Upper lobe of left lung (tissue), 6 donors: Measurements from ENCODE around the gene KLHL29. TPM values are rescaled to one million over a fixed set of nuclear protein-coding genes. Genes with fewer than 3 reads are reported as not detected.

ENCODE experiments used
- ATAC-seq, 2 donors: fragments of 200-7000 bp; cut with Tn5 transposase; one replicate each; pipeline ENCODE4 v1.9.1; 2022; ENCODE audit warnings: mild to moderate bottlenecking in 2 of 2, moderate library complexity in 2 of 2; ENCODE audit not compliant: low FRiP score in 2 of 2
- DNase-seq, 2 donors: peaks; one replicate each; pipeline ENCODE4 v3.0.0-alpha.2; 2019 to 2020
- H3K27ac ChIP-seq, 4 donors: fragments of 200-600 bp; sonication (generic); one replicate each; pipeline ENCODE4 v1.5.1; 2016 to 2019
- H3K27me3 ChIP-seq, 4 donors: fragments of 200-600 bp; sonication (generic); one replicate each; pipeline ENCODE4 v1.5.1; 2017 to 2019
- H3K36me3 ChIP-seq, 4 donors: fragments of 200-600 bp; sonication (generic); one replicate each; pipeline ENCODE4 v1.5.1; 2016 to 2019
- H3K4me1 ChIP-seq, 4 donors: fragments of 200-600 bp; sonication (generic); one replicate each; pipeline ENCODE4 v1.5.1; 2018 to 2019
- H3K4me3 ChIP-seq, 4 donors: fragments of 200-600 bp; sonication (generic); one replicate each; pipeline ENCODE4 v1.5.1; 2017 to 2019; ENCODE audit warnings: mild to moderate bottlenecking in 2 of 4, moderate library complexity in 1 of 4
- H3K9me3 ChIP-seq, 4 donors: fragments of 200-600 bp; sonication (generic); one replicate each; pipeline ENCODE4 v1.5.1; 2018 to 2019
- CTCF ChIP-seq, 6 experiments: fragments of 450-650 bp in 4 of 6; fragments of 200-600 bp in 2 of 6; sonication (generic) in 2 of 6; IDR thresholded peaks; one replicate each; pipeline ENCODE4 v1.5.1; 2016 to 2019; ENCODE audit warnings: antibody characterized with exemption in 6 of 6
- EP300 ChIP-seq, 4 donors: sonication (generic); formaldehyde crosslinking; IDR thresholded peaks; one replicate each; pipeline ENCODE4 v1.5.1; 2017; ENCODE audit warnings: antibody characterized with exemption in 4 of 4, control low read depth in 2 of 4
- POLR2A ChIP-seq, 4 donors: fragments of 450-650 bp; IDR thresholded peaks; one replicate each; pipeline ENCODE4 v1.5.1; 2016 to 2017; ENCODE audit warnings: antibody characterized with exemption in 4 of 4, mild to moderate bottlenecking in 2 of 4
- POLR2AphosphoS5 ChIP-seq, 2 donors: sonication (generic); formaldehyde crosslinking; IDR thresholded peaks; one replicate each; pipeline ENCODE4 v1.5.1; 2017; ENCODE audit warnings: antibody characterized with exemption in 2 of 2
- WGBS, 2 donors: methylation state at CpG; one replicate each; pipeline ENCODE4 v1.1.5; 2017 to 2018; 5-methylcytosine and 5-hydroxymethylcytosine counted together
- total RNA-seq, 6 donors: library from RNA; depleted of rRNA in 4 of 6; stranded (reverse); fragments of >200 nt in 4 of 6; gene quantifications; one replicate each; pipeline versions ENCODE4 v1.1.0 to v1.2.1, GENCODE V29; 2016 to 2021
- donor health status: DM: no; HTN: no; CAD: no; lungs with moderate emphysema.
- donor health status: DM: no; HTN: yes; CAD: no; lungs with severe emphysema.

Gene KLHL29
- total RNA-seq, 6 donors from 2014 or later = 8.6 to 34.4 (median 18.2) TPM

- ATAC-seq (no peak), DNase-seq (no peak)
- Histone ChIP-seq H3K36me3 (no peaks in the 10 kb centered on the region), H3K27ac (no peak overlapping the region), H3K27me3 (no peaks in the 10 kb centered on the region), H3K4me1 (no peaks in the 10 kb centered on the region), H3K9me3 (no peaks in the 10 kb centered on the region), H3K4me3 (no peak overlapping the region)
- 92 to 94% methylated on average over 6 of the region's 6 CpGs for WGBS, 2 donors
- no peak for TF ChIP-seq POLR2A (IDR thresholded peaks at IDR 0.05)
- no peak for TF ChIP-seq EP300 (IDR thresholded peaks at IDR 0.05)
- no peak for TF ChIP-seq POLR2AphosphoS5 (IDR thresholded peaks at IDR 0.05)
- no peak for TF ChIP-seq CTCF (IDR thresholded peaks at IDR 0.05)
Measured at GRCh38 chr2:23482607-23483006, 97.6 kb downstream of the KLHL29 start.

DNA sequence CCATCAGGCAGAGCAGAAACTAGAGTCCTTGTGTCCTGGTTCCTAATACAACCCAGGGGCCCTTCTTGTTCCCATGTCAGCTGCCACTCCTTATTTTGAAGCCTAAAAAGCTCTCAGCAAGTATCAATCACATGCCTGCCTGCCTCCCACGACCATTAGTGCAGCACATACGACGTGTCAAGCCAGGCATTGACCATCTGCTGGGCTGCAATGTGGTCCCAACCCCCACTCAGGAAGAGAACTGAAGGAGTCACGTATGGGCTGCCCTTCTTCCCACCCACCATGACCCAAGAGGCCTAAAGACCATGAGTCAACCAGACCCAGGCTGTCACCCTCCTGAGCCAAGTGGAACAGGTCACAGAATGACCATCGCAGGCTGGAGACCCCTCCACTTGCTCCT lies 98.8 kb downstream of the KLHL29 start:
- no peak for ATAC-seq
- TF ChIP-seq POLR2AphosphoS5 (IDR thresholded peaks at IDR 0.05) (no peak), CTCF (IDR thresholded peaks at IDR 0.05) (no peak)
- H3K36me3 ChIP-seq = no peaks in the 10 kb centered on the region
- DNase-seq = no peak
- no peak overlapping the region for H3K4me3 ChIP-seq
- no peaks in the 10 kb centered on the region for H3K9me3 ChIP-seq
- 69 to 79% methylated on average over 3 to 5 of the region's 5 CpGs for WGBS, 2 donors
- H3K4me1 ChIP-seq = no peaks in the 10 kb centered on the region
- H3K27me3 ChIP-seq = no peaks in the 10 kb centered on the region
- H3K27ac ChIP-seq = no peak overlapping the region

DNA sequence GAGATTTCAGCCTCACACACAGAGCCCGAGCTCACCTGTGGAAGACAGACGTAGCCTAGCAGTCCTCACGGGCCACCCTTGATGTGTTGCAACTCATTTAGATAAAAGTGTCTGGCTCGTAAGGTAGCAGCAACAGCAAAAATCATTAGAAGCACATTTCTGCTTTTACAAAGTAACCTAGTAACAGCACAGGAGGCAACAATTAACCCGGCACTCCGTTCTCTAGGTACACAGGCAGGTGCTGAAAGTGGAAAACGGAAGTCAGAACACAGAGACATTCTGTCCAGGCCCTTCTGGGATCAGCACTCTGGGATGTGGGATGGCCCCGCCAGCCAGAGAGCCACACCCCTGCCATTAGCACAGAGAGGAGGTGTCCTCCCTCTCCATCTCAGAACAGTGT lies 99.3 kb downstream of the KLHL29 start:
- Histone ChIP-seq H3K9me3 (no peaks in the 10 kb centered on the region), H3K4me1 (no peaks in the 10 kb centered on the region), H3K27me3 (no peaks in the 10 kb centered on the region), H3K4me3 (no peak overlapping the region), H3K27ac (no peak overlapping the region), H3K36me3 (no peaks in the 10 kb centered on the region)
- WGBS, 2 donors = 87 to 91% methylated on average over 7 to 8 of the region's 8 CpGs
- TF ChIP-seq POLR2AphosphoS5 (IDR thresholded peaks at IDR 0.05) (no peak), CTCF (IDR thresholded peaks at IDR 0.05) (no peak), EP300 (IDR thresholded peaks at IDR 0.05) (no peak), POLR2A (IDR thresholded peaks at IDR 0.05) (no peak)
- no peak for DNase-seq
- no peak for ATAC-seq

DNA sequence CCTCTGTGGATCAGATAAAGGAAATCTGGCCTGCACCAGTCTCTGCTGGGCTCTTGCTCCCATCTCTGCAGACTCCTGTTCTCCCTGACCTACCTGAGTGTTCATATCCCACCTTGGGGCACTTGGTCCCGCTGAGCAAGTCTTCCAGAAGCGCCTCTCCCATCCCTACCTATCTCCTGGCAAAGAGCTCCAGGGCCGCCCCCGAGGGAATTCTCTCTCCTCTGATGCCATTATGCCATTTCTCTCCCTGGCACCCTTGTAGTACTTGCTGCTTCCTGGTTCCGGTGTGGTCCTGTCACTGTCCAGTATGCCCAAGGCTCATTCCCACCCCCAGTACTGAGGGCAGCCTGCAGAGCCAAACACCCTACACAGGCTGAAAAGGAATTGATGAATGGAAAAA lies 99.8 kb downstream of the KLHL29 start:
- no peak overlapping the region for H3K27ac ChIP-seq
- no peak for DNase-seq
- no peak overlapping the region for H3K4me3 ChIP-seq
- no peaks in the 10 kb centered on the region for H3K4me1 ChIP-seq
- H3K9me3 ChIP-seq = no peaks in the 10 kb centered on the region
- H3K27me3 ChIP-seq = no peaks in the 10 kb centered on the region
- 68 to 75% methylated on average over 5 of the region's 5 CpGs for WGBS, 2 donors
- TF ChIP-seq EP300 (IDR thresholded peaks at IDR 0.05) = no peak
- TF ChIP-seq POLR2A (IDR thresholded peaks at IDR 0.05) = no peak
- no peak for TF ChIP-seq CTCF (IDR thresholded peaks at IDR 0.05)
- no peak for TF ChIP-seq POLR2AphosphoS5 (IDR thresholded peaks at IDR 0.05)
- no peak for ATAC-seq
- no peaks in the 10 kb centered on the region for H3K36me3 ChIP-seq

DNA sequence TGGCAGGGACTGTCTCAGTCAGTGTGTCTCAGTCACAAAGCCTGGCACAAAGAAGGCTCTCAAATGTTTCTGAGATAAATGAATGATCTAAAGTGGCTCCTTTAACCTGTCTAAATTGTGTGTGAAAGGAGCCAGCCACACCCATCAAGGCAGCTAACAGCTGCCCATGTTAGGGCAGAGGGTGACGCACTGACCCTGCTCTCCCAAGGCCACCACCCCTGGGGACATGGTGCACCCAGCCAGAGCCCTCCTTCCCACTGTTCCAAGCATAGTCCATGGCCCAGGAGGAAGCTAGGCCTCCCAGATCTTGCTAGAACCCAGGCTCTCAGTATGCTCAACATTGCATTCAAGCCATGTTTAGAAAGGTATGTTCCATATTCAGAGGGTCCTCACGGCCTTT lies 100.3 kb downstream of the KLHL29 start:
- H3K27me3 ChIP-seq = no peaks in the 10 kb centered on the region
- no peaks in the 10 kb centered on the region for H3K9me3 ChIP-seq
- no peak for ATAC-seq
- H3K27ac ChIP-seq = no peak overlapping the region
- H3K36me3 ChIP-seq = no peaks in the 10 kb centered on the region
- H3K4me1 ChIP-seq = no peaks in the 10 kb centered on the region
- DNase-seq = no peak
- no peak overlapping the region for H3K4me3 ChIP-seq
- WGBS, 2 donors = 81 to 91% methylated on average over 2 of the region's 2 CpGs
- no peak for TF ChIP-seq POLR2AphosphoS5 (IDR thresholded peaks at IDR 0.05)
- no peak for TF ChIP-seq CTCF (IDR thresholded peaks at IDR 0.05)
- no peak for TF ChIP-seq EP300 (IDR thresholded peaks at IDR 0.05)
- TF ChIP-seq POLR2A (IDR thresholded peaks at IDR 0.05) = no peak
